Liver (tissue), 9 donors: ENCODE measurements around the gene SNAI1. TPM values are rescaled to one million over a fixed set of nuclear protein-coding genes. Genes with fewer than 3 reads are reported as not detected.

Experiments used
- DNase-seq: peaks from one replicate; pipeline ENCODE4 v3.0.0-alpha.2; 2017; ENCODE audit warnings: low spot score
- H3K27ac ChIP-seq, 2 donors: one replicate each; pipeline ENCODE4 v1.7.0; 2013; ENCODE audit warnings: inconsistent platforms in 2 of 2, low read length in 2 of 2, control low read depth in 1 of 2, low read depth in 1 of 2, mild to moderate bottlenecking in 1 of 2
- H3K27me3 ChIP-seq, 4 donors: one replicate each; pipeline versions ENCODE4 v1.6.1 to v1.7.0; 2013; ENCODE audit warnings: low read length in 3 of 4, inconsistent platforms in 1 of 4, mild to moderate bottlenecking in 1 of 4, moderate library complexity in 1 of 4; ENCODE audit not compliant: control insufficient read depth in 4 of 4, insufficient read depth in 4 of 4
- H3K36me3 ChIP-seq, 4 donors: one replicate each; pipeline versions ENCODE4 v1.6.1 to v1.7.0; 2013; ENCODE audit warnings: low read length in 3 of 4, mild to moderate bottlenecking in 3 of 4, low read depth in 1 of 4, moderate library complexity in 1 of 4; ENCODE audit not compliant: control insufficient read depth in 4 of 4, insufficient read depth in 3 of 4
- H3K4me1 ChIP-seq, 4 donors: one replicate each; pipeline versions ENCODE4 v1.6.1 to v1.7.0; 2013; ENCODE audit warnings: low read length in 3 of 4, mild to moderate bottlenecking in 3 of 4, moderate library complexity in 1 of 4; ENCODE audit not compliant: control insufficient read depth in 4 of 4, insufficient read depth in 4 of 4
- H3K4me3 ChIP-seq, 3 donors: one replicate each; pipeline versions ENCODE4 v1.6.1 to v1.7.0; 2013; ENCODE audit warnings: low read length in 3 of 3, control low read depth in 1 of 3, low read depth in 1 of 3, mild to moderate bottlenecking in 1 of 3
- H3K9ac ChIP-seq, 2 donors: one replicate each; pipeline ENCODE4 v1.7.0; 2013; ENCODE audit warnings: low read length in 2 of 2, mild to moderate bottlenecking in 2 of 2, moderate library complexity in 2 of 2, control low read depth in 1 of 2, low read depth in 1 of 2
- H3K9me3 ChIP-seq, 4 donors: one replicate each; pipeline versions ENCODE4 v1.6.1 to v1.7.0; 2013; ENCODE audit warnings: low read length in 3 of 4; ENCODE audit not compliant: control insufficient read depth in 4 of 4
- ATF3 ChIP-seq: IDR thresholded peaks from 2 replicates; pipeline ENCODE4 v1.6.1; 2016; ENCODE audit warnings: antibody characterized with exemption
- CTCF ChIP-seq: fragments of 150-350 bp; IDR thresholded peaks from 2 replicates; pipeline ENCODE4 v1.5.1; 2017; ENCODE audit warnings: improper control_type of control experiment, low read depth, low read length; ENCODE audit not compliant: missing input control
- EGR1 ChIP-seq, 2 donors: IDR thresholded peaks; 2 replicates each; pipeline ENCODE4 v1.6.1; 2016 to 2018; ENCODE audit warnings: antibody characterized with exemption in 2 of 2, low read depth in 2 of 2
- FOXA1 ChIP-seq: IDR thresholded peaks from 2 replicates; pipeline ENCODE4 v1.6.1; 2016; ENCODE audit warnings: antibody characterized with exemption
- FOXA2 ChIP-seq: IDR thresholded peaks from 2 replicates; pipeline ENCODE4 v1.6.1; 2016; ENCODE audit warnings: antibody characterized with exemption
- GABPA ChIP-seq, 2 donors: IDR thresholded peaks in 1 of 2; conservative IDR thresholded peaks in 1 of 2; 2 replicates each; pipeline ENCODE4 v1.6.1; 2016; ENCODE audit warnings: antibody characterized with exemption in 2 of 2, mild to moderate bottlenecking in 1 of 2, moderate library complexity in 1 of 2
- HNF4A ChIP-seq, 2 donors: conservative IDR thresholded peaks; 2 replicates each; pipeline ENCODE4 v1.6.1; 2016; ENCODE audit warnings: antibody characterized with exemption in 2 of 2, mild to moderate bottlenecking in 2 of 2
- HNF4G ChIP-seq: IDR thresholded peaks from 2 replicates; pipeline ENCODE4 v1.6.1; 2016; ENCODE audit warnings: antibody characterized with exemption
- JUND ChIP-seq, 2 donors: IDR thresholded peaks; 2 replicates each; pipeline ENCODE4 v1.6.1; 2016; ENCODE audit warnings: antibody characterized with exemption in 2 of 2
- MAX ChIP-seq: IDR thresholded peaks from 2 replicates; pipeline ENCODE4 v1.6.1; 2016; ENCODE audit warnings: antibody characterized with exemption
- NR2F2 ChIP-seq: IDR thresholded peaks from 2 replicates; pipeline ENCODE4 v1.6.1; 2016; ENCODE audit warnings: antibody characterized with exemption
- RAD21 ChIP-seq, 2 donors: IDR thresholded peaks; 2 replicates each; pipeline ENCODE4 v1.6.1; 2016; ENCODE audit warnings: antibody characterized with exemption in 2 of 2, mild to moderate bottlenecking in 2 of 2
- REST ChIP-seq: IDR thresholded peaks from 2 replicates; pipeline ENCODE4 v1.6.1; 2016; ENCODE audit warnings: antibody characterized with exemption, mild to moderate bottlenecking
- RXRA ChIP-seq, 2 donors: IDR thresholded peaks; 2 replicates each; pipeline ENCODE4 v1.6.1; 2017 to 2018; ENCODE audit warnings: antibody characterized with exemption in 2 of 2, mild to moderate bottlenecking in 1 of 2
- SP1 ChIP-seq: IDR thresholded peaks from 2 replicates; pipeline ENCODE4 v1.6.1; 2018; ENCODE audit warnings: antibody characterized with exemption, mild to moderate bottlenecking
- TAF1 ChIP-seq: conservative IDR thresholded peaks from 2 replicates; pipeline ENCODE4 v1.6.1; 2016; ENCODE audit warnings: antibody characterized with exemption, mild to moderate bottlenecking
- YY1 ChIP-seq: IDR thresholded peaks from 2 replicates; pipeline ENCODE4 v1.6.1; 2016; ENCODE audit warnings: antibody characterized with exemption, mild to moderate bottlenecking
- ZBTB33 ChIP-seq: IDR thresholded peaks from 2 replicates; pipeline ENCODE4 v1.6.1; 2016; ENCODE audit warnings: antibody characterized with exemption
- WGBS: extraction: QIAGEN DNeasy Blood & Tissue Kit; methylation state at CpG from one replicate; pipeline ENCODE4 v1.1.7; 2013; 5-methylcytosine and 5-hydroxymethylcytosine counted together
- polyA plus RNA-seq, 2 donors: library from polyadenylated mRNA; stranded (reverse) in 1 of 2; unstranded in 1 of 2; fragments of 200-250 nt in 1 of 2; fragments of >200 nt in 1 of 2; fragmentation: Nextera tagmentation in 1 of 2; extraction: Ambion mirVana in 1 of 2; gene quantifications; one replicate each; pipeline versions ENCODE4 v1.2.1 to v1.2.3, GENCODE V29; 2013 to 2015
- total RNA-seq, 2 donors: library from RNA; depleted of rRNA; stranded (reverse); fragments of >200 nt; gene quantifications; one replicate each; pipeline ENCODE4 v1.2.3, GENCODE V29; 2014
- donor health status: healthy.
- donor health status: healthy.
- donor health status: healthy.
- donor health status: healthy.
- donor health status: healthy.

Gene SNAI1
- total and polyA plus RNA-seq, 4 donors: 0.28 to 3.4 (median 0.60) TPM

GRCh38 chr20:49983848-49984408 lies 1.1 kb downstream of the SNAI1 start:
- WGBS: 76% methylated on average over 18 of the region's 18 CpGs
- H3K9me3 ChIP-seq: no peaks in the 10 kb centered on the region
- H3K27ac ChIP-seq: peak overlapping the region; percentile 27 to 67
- DNase-seq: no peak
- peaks cover 2 to 19% (median 6%) of the 10 kb centered on the region in 4 donors for H3K4me1 ChIP-seq
- no peak for TF ChIP-seq ATF3
- no peak for TF ChIP-seq HNF4G
- TF ChIP-seq SP1: no peak
- no peak for TF ChIP-seq FOXA1
- TF ChIP-seq JUND (IDR thresholded peaks at IDR 0.05): no peak
- TF ChIP-seq CTCF: no peak
- no peak for TF ChIP-seq ZBTB33
- no peak for TF ChIP-seq FOXA2
- TF ChIP-seq HNF4A (conservative IDR thresholded peaks at IDR 0.05): no peak
- TF ChIP-seq NR2F2: no peak
- TF ChIP-seq YY1: no peak
- no peak for TF ChIP-seq EGR1 (IDR thresholded peaks at IDR 0.05; ENCODE audit: low read depth in 2 of 2)
- no peak for TF ChIP-seq TAF1
- TF ChIP-seq RAD21 (IDR thresholded peaks at IDR 0.05): no peak
- no peak for TF ChIP-seq GABPA (IDR thresholded peaks at IDR 0.05 in 1 of 2, conservative IDR thresholded peaks at IDR 0.05 in 1 of 2)
- no peak for TF ChIP-seq REST
- TF ChIP-seq RXRA (IDR thresholded peaks at IDR 0.05): no peak
- TF ChIP-seq MAX: no peak
- peak overlapping the region in 1 of 2 donors; percentile 10 for H3K9ac ChIP-seq
- peak overlapping the region; percentile 20 to 34 (median 20) for H3K4me3 ChIP-seq
- no peaks in the 10 kb centered on the region for H3K36me3 ChIP-seq
- no peaks in the 10 kb centered on the region for H3K27me3 ChIP-seq
